Measurements from ENCODE around the gene DACH1. TPM values are rescaled to one million over a fixed set of nuclear protein-coding genes. Genes with fewer than 3 reads are reported as not detected.

The DACH1 gene
- total and polyA plus RNA-seq, 11 donors, result 1.2 to 3.8 (median 2.1) TPM

DNA sequence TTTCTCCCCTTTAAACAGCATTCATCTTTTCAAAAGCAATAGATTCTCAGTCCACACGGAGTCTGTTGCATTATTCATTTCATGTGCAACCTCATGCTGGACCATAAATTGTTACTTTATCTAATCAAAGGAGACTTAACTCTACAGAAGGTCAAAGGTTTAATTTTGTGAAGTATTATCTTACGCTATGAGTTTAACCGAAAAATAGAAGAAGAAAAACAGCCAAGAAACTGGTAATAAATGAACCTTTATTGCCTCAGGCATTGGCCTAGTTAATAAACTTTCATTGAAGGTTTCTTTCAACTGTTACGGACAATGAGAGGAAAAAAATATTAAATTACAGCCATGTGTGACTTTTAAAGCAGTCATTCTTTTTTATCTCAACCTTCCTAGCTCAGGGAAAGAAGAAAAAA, 223.6 kb downstream of the DACH1 start:
- H3K9me3 ChIP-seq, result no peaks in the 10 kb centered on the region
- H3K27ac ChIP-seq, result no peak overlapping the region
- no peaks in the 10 kb centered on the region for H3K36me3 ChIP-seq
- 86 to 89% (median 88%) methylated on average over 4 of the region's 4 CpGs for WGBS, 4 donors
- no peak for TF ChIP-seq POLR2A (IDR thresholded peaks at IDR 0.05)
- TF ChIP-seq, protein P1, sequence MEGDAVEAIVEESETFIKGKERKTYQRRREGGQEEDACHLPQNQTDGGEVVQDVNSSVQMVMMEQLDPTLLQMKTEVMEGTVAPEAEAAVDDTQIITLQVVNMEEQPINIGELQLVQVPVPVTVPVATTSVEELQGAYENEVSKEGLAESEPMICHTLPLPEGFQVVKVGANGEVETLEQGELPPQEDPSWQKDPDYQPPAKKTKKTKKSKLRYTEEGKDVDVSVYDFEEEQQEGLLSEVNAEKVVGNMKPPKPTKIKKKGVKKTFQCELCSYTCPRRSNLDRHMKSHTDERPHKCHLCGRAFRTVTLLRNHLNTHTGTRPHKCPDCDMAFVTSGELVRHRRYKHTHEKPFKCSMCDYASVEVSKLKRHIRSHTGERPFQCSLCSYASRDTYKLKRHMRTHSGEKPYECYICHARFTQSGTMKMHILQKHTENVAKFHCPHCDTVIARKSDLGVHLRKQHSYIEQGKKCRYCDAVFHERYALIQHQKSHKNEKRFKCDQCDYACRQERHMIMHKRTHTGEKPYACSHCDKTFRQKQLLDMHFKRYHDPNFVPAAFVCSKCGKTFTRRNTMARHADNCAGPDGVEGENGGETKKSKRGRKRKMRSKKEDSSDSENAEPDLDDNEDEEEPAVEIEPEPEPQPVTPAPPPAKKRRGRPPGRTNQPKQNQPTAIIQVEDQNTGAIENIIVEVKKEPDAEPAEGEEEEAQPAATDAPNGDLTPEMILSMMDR (IDR thresholded peaks at IDR 0.05), result no peak
- ATAC-seq (no peak), DNase-seq (no peak)
- H3K4me3 ChIP-seq, result no peak overlapping the region
- H3K4me1 ChIP-seq, result no peaks in the 10 kb centered on the region
- no peaks in the 10 kb centered on the region for H3K27me3 ChIP-seq
- intact Hi-C loops (cut with DNase I), result no loop called here

DNA sequence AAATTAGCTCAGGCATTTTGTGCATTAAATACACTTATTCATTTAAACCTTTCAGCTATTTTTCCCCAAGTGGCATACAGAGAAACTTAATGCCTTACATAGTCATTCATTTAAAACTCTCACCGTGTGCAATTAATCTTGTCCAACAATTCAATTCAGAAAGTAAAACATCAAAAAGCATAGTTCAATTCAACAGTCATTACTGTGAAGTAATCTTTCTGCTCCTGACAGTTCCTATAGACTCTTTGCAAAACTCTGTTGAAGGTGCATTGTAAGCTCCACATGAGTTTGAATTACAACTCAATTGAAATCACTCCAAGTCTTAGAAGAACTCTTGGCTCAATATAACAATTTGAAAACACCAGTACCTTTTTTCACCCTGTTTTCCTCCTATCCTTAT, 228.3 kb downstream of the DACH1 start:
- WGBS, 4 donors, result 71 to 88% (median 79%) methylated on average over 1 of the region's 1 CpG
- ATAC-seq, result no peak
- H3K9me3 ChIP-seq, result no peaks in the 10 kb centered on the region
- no peaks in the 10 kb centered on the region for H3K27me3 ChIP-seq
- H3K4me3 ChIP-seq, result no peak overlapping the region
- no peaks in the 10 kb centered on the region for H3K36me3 ChIP-seq
- peaks cover 0 to 4% (median 0%) of the 10 kb centered on the region in 12 donors for H3K4me1 ChIP-seq
- TF ChIP-seq, protein P1 (IDR thresholded peaks at IDR 0.05), result no peak
- no peak for TF ChIP-seq POLR2A (IDR thresholded peaks at IDR 0.05)
- DNase-seq, result no peak
- H3K27ac ChIP-seq, result no peak overlapping the region
- intact Hi-C loops (cut with DNase I), result no loop called here

DNA sequence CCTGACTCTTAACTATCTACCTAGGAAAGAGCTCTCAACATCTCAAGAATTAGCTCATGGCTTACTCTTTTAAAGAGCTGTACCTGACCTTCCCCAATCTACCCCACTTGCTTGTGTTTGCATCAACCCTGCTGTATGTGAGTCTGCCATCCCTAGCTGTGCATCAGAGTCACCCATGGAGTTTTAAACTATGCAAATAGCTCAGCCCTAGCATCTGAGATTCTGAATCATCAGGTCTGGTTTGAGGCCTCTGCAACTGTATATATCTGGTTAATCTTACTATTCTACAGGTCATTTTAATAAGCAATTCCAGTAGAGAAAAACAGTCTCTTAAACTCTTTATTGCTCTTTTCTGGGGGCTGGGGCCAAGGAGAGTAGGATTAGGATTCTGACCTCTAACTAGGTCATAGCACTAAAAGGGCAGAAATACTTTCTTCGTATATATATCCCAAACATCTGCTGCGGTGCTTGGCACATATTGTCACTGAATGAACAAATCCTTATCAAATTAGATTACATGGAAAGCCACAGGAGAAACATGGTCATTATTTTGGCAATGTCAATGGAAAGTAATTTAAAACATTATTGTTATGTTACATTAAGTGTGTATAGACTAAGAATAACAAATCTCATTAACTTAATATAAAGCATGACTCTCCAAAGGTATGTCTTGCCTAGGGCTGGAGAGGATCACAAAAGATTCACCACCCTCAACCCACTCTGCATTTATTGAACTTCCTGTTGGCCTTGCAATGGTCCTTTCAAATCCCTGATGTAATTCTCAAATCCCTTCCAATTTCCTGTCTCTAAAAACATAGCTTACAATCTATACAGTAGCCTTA, 232.2 kb downstream of the DACH1 start:
- Histone ChIP-seq H3K9me3 (no peaks in the 10 kb centered on the region), H3K36me3 (no peaks in the 10 kb centered on the region), H3K4me1 (peaks cover 0 to 11% (median 0%) of the 10 kb centered on the region in 12 donors), H3K27me3 (no peaks in the 10 kb centered on the region), H3K27ac (no peak overlapping the region), H3K4me3 (no peak overlapping the region)
- TF ChIP-seq POLR2A (IDR thresholded peaks at IDR 0.05), result no peak
- TF ChIP-seq, protein P1 (IDR thresholded peaks at IDR 0.05), result no peak
- WGBS, 4 donors, result 39 to 59% (median 52%) methylated on average over 2 of the region's 2 CpGs
- no peak for DNase-seq
- intact Hi-C loops (cut with DNase I), result no loop called here
- ATAC-seq, result no peak

DNA sequence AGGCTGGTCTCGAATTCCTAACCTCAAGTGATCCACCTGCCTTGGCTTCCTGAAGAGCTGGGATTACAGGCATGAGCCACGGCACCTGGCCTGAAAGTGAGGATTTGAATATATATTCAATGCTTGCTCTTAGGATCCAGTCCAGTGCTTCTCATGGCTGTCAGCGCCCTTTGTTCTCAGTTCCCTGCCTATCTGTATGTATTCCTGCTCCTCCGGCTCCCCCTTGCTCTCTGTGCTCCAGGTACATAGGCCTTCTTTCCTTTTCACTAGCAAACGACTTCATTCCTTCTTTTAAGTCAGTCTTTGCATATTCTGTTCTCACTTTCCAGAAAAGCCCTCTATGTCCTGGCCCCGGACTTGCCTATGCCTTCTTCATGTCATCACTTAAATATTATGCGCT, 232.8 kb downstream of the DACH1 start:
- no peak overlapping the region for H3K27ac ChIP-seq
- intact Hi-C loops (cut with DNase I), result no loop called here
- TF ChIP-seq, protein P1 (IDR thresholded peaks at IDR 0.05), result no peak
- no peak for TF ChIP-seq POLR2A (IDR thresholded peaks at IDR 0.05)

More for the DNA sequence above, 232.8 kb downstream of the DACH1 start:
- ATAC-seq, result no peak
- no peak overlapping the region for H3K4me3 ChIP-seq
- no peak for DNase-seq
- H3K4me1 ChIP-seq, result peaks cover 0 to 11% (median 0%) of the 10 kb centered on the region in 12 donors
- no peaks in the 10 kb centered on the region for H3K27me3 ChIP-seq
- H3K36me3 ChIP-seq, result no peaks in the 10 kb centered on the region
- no peaks in the 10 kb centered on the region for H3K9me3 ChIP-seq
- 88 to 94% (median 89%) methylated on average over 7 of the region's 7 CpGs for WGBS, 4 donors
